OCI-LY7 (cell line): ENCODE data around the gene ZFP14. TPM values are rescaled to one million over a fixed set of nuclear protein-coding genes. Genes with fewer than 3 reads are reported as not detected.
"Not testable (repeated sequence)": the region's sequence is repeated elsewhere in the genome, so short reads cannot be mapped to it uniquely, and the experiment has no call there.

Experiments used
- BruUV-seq: library from RNA; stranded (reverse); fragments of 400-500 nt; replicated peaks from 2 replicates; lab custom pipeline; 2021; lab: Mats Ljungman, UMichigan
- CTCF ChIA-PET: fragments of 300-600 bp; sonication (Branson Sonifier 250); formaldehyde crosslinking; loops from one replicate; lab custom pipeline; 2022; ENCODE audit warnings: antibody characterized with exemption; ENCODE audit not compliant: unreplicated experiment; lab: Charles Lee
- POLR2A ChIA-PET: fragments of 300-600 bp; sonication (Branson Sonifier 250); formaldehyde crosslinking; loops from one replicate; lab custom pipeline; 2022; ENCODE audit warnings: antibody characterized with exemption; lab: Charles Lee
- DNase-seq: peaks from one replicate; pipeline ENCODE4 v3.0.0-alpha.2; 2015; ENCODE audit warnings: low spot score
- H2AFZ ChIP-seq: fragments of 200-600 bp; sonication (generic), shearing (Covaris generic); 2 replicates; pipeline ENCODE4 v1.6.1; 2014; ENCODE audit warnings: mild to moderate bottlenecking, antibody characterized with exemption, low read length, moderate library complexity
- H3K27ac ChIP-seq: fragments of 200-600 bp; sonication (generic); 2 replicates; pipeline ENCODE4 v1.5.1; 2014; ENCODE audit warnings: mixed run types, low read depth, mild to moderate bottlenecking, moderate library complexity, low read length, inconsistent platforms; ENCODE audit not compliant: poor library complexity, severe bottlenecking
- H3K36me3 ChIP-seq: fragments of 200-600 bp; sonication (generic); 2 replicates; pipeline ENCODE4 v1.6.1; 2014; ENCODE audit warnings: mild to moderate bottlenecking, antibody characterized with exemption, low read length, moderate library complexity, mixed read lengths; ENCODE audit not compliant: insufficient read depth
- H3K4me1 ChIP-seq: fragments of 200-600 bp; sonication (generic); 2 replicates; pipeline ENCODE4 v1.5.1; 2014; ENCODE audit warnings: mild to moderate bottlenecking, low read length; ENCODE audit not compliant: insufficient read depth, poor library complexity, severe bottlenecking
- H3K4me2 ChIP-seq: fragments of 200-600 bp; sonication (generic); 2 replicates; pipeline ENCODE4 v1.6.1; 2014; ENCODE audit warnings: mild to moderate bottlenecking, low read length
- H3K4me3 ChIP-seq: fragments of 200-600 bp; sonication (generic); 2 replicates; pipeline ENCODE4 v1.5.1; 2014; ENCODE audit warnings: mild to moderate bottlenecking, low read depth, low read length; ENCODE audit not compliant: poor library complexity, severe bottlenecking
- H3K79me2 ChIP-seq: fragments of 200-600 bp; sonication (generic); 2 replicates; pipeline ENCODE4 v1.6.1; 2016; ENCODE audit warnings: low read depth, mild to moderate bottlenecking, low read length, moderate library complexity, mixed read lengths; ENCODE audit not compliant: insufficient read depth
- H3K9me2 ChIP-seq: fragments of 200-600 bp; sonication (generic); 2 replicates; pipeline ENCODE4 v1.6.1; 2016; ENCODE audit warnings: mild to moderate bottlenecking, low read length, mixed read lengths; ENCODE audit not compliant: insufficient read depth
- H3K9me3 ChIP-seq: fragments of 200-600 bp; sonication (generic); 2 replicates; pipeline ENCODE4 v1.6.1; 2014; ENCODE audit warnings: mild to moderate bottlenecking, mixed run types, low read length, mixed read lengths
- H4K20me1 ChIP-seq: fragments of 200-600 bp; sonication (generic); 2 replicates; pipeline ENCODE4 v1.6.1; 2014; ENCODE audit warnings: mild to moderate bottlenecking, antibody characterized with exemption, low read length, moderate library complexity, mixed read lengths; ENCODE audit not compliant: insufficient read depth
- CTCF ChIP-seq: fragments of 200-600 bp; sonication (generic); conservative IDR thresholded peaks from 2 replicates; pipeline ENCODE4 v1.5.1; 2014; ENCODE audit warnings: mild to moderate bottlenecking, antibody characterized with exemption, low read length, moderate library complexity, mixed read lengths
- EZH2phosphoT487 ChIP-seq: fragments of 200-600 bp; sonication (generic); IDR thresholded peaks from 2 replicates; pipeline ENCODE4 v1.6.1; 2018; ENCODE audit warnings: low read depth, borderline replicate concordance, mild to moderate bottlenecking, mixed run types, antibody characterized with exemption, low read length, moderate library complexity, mixed read lengths
- intact Hi-C: fragments of 100-400 bp; cut with micrococcal nuclease; formaldehyde crosslinking; loops from one replicate; pipeline ENCODE4 v1.10.0; 2022; ENCODE audit not compliant: unreplicated experiment
- total RNA-seq, 2 experiments: library from RNA; depleted of rRNA in 1 of 2; stranded (reverse); fragments of >200 nt in 1 of 2; shearing (Covaris generic) in 1 of 2; gene quantifications; 2 replicates each; pipeline ENCODE4 v1.2.3, GENCODE V29; 2014 to 2022

ZFP14 gene
- total RNA-seq, 2 experiments from 2014 or later: 5.2 to 6.2 TPM

GRCh38 chr19:36331353-36332228, 47.4 kb downstream of the ZFP14 start:
- CTCF ChIA-PET: no interaction called here
- TF ChIP-seq CTCF: no peak
- TF ChIP-seq EZH2phosphoT487: no peak
- Histone ChIP-seq H3K4me1 (peaks cover 6% of the 10 kb centered on the region), H2AFZ (peak overlapping the region; percentile 72; the same call in 1 of the 2 replicates), H3K4me2 (peak overlapping the region; percentile 67), H3K9me3 (no peaks in the 10 kb centered on the region), H3K79me2 (peaks cover 17% of the 10 kb centered on the region; the same call in 1 of the 2 replicates), H3K9me2 (no peaks in the 10 kb centered on the region), H4K20me1 (no peaks in the 10 kb centered on the region), H3K36me3 (peaks cover 37% of the 10 kb centered on the region), H3K4me3 (peak overlapping the region; percentile 74), H3K27ac (peak overlapping the region; percentile 12)
- BruUV-seq: TSS peak; percentile 72
- peak; percentile 91 for DNase-seq
- intact Hi-C loops: no loop called here
- POLR2A ChIA-PET: no interaction called here

GRCh38 chr19:36330216-36330615, 48.8 kb downstream of the ZFP14 start:
- intact Hi-C loops: no loop called here
- Histone ChIP-seq H3K79me2 (peaks cover 17% of the 10 kb centered on the region; the same call in 1 of the 2 replicates), H3K4me2 (peak overlapping the region; percentile 67; the same call in 1 of the 2 replicates), H3K4me1 (peaks cover 6% of the 10 kb centered on the region), H3K9me3 (no peaks in the 10 kb centered on the region), H3K27ac (no peak overlapping the region), H4K20me1 (no peaks in the 10 kb centered on the region), H3K9me2 (no peaks in the 10 kb centered on the region), H2AFZ (no peak overlapping the region), H3K36me3 (peaks cover 50% of the 10 kb centered on the region), H3K4me3 (peak overlapping the region; percentile 74)
- no peak for DNase-seq
- BruUV-seq: no TSS peak
- POLR2A ChIA-PET: no interaction called here
- TF ChIP-seq EZH2phosphoT487 (no peak), CTCF (no peak)
- CTCF ChIA-PET: no interaction called here

GRCh38 chr19:36329534-36329933, 49.5 kb downstream of the ZFP14 start:
- DNase-seq, H3K4me2 ChIP-seq, H3K27ac ChIP-seq, H3K4me3 ChIP-seq, H2AFZ ChIP-seq, H3K9me3 ChIP-seq, POLR2A ChIA-PET, H3K4me1 ChIP-seq, intact Hi-C loops, H3K9me2 ChIP-seq, CTCF ChIA-PET, BruUV-seq, H4K20me1 ChIP-seq: not testable (repeated sequence)
- Histone ChIP-seq H3K79me2 (peaks cover 17% of the 10 kb centered on the region; the same call in 1 of the 2 replicates), H3K36me3 (peaks cover 50% of the 10 kb centered on the region)

- H2AFZ ChIP-seq, DNase-seq, H3K9me3 ChIP-seq, intact Hi-C loops, H4K20me1 ChIP-seq, H3K9me2 ChIP-seq, H3K4me3 ChIP-seq, POLR2A ChIA-PET, H3K4me1 ChIP-seq, H3K27ac ChIP-seq, BruUV-seq, H3K4me2 ChIP-seq: not testable (repeated sequence)
- H3K36me3 ChIP-seq: peaks cover 56% of the 10 kb centered on the region
- CTCF ChIA-PET: interaction anchor here (0.6 kb wide), 1 partner anchor 19 kb away, joined by 3 read pairs; no protein-coding TSS in a partner anchor
- peaks cover 17% of the 10 kb centered on the region; the same call in 1 of the 2 replicates for H3K79me2 ChIP-seq
Measured at GRCh38 chr19:36326649-36327048, 52.4 kb downstream of the ZFP14 start.

GRCh38 chr19:36315164-36315563, 63.8 kb downstream of the ZFP14 start:
- H3K9me3 ChIP-seq, intact Hi-C loops, POLR2A ChIA-PET, H3K9me2 ChIP-seq, CTCF ChIA-PET, H3K36me3 ChIP-seq, H3K4me1 ChIP-seq, H3K4me2 ChIP-seq, BruUV-seq, H4K20me1 ChIP-seq, H3K4me3 ChIP-seq, H2AFZ ChIP-seq, H3K79me2 ChIP-seq, H3K27ac ChIP-seq, DNase-seq: not testable (repeated sequence)
